Stomach (tissue), 9 donors: ENCODE results near the gene SEZ6L. TPM values are rescaled to one million over a fixed set of nuclear protein-coding genes. Genes with fewer than 3 reads are reported as not detected.

Experiments used
- DNase-seq, 2 donors: peaks; one replicate each; pipeline versions ENCODE4 v3.0.0 to v3.0.0-alpha.2; 2013 to 2019
- H3K27ac ChIP-seq, 5 donors: fragments of 200-600 bp in 4 of 5; sonication (generic) in 4 of 5; one replicate each; pipeline ENCODE4 v1.5.1; 2013 to 2019; ENCODE audit warnings: mild to moderate bottlenecking in 1 of 5, moderate library complexity in 1 of 5
- H3K27me3 ChIP-seq, 3 donors: fragments of 200-600 bp; sonication (generic); one replicate each; pipeline ENCODE4 v1.5.1; 2017 to 2019; ENCODE audit warnings: mixed run types in 1 of 3
- H3K36me3 ChIP-seq, 4 donors: fragments of 200-600 bp; sonication (generic); 1 replicate in 3 of 4; 2 replicates in 1 of 4; pipeline ENCODE4 v1.5.1; 2016 to 2019
- H3K4me1 ChIP-seq, 4 donors: fragments of 200-600 bp; sonication (generic); one replicate each; pipeline ENCODE4 v1.5.1; 2016 to 2019
- H3K4me3 ChIP-seq, 4 donors: fragments of 200-600 bp; sonication (generic) in 3 of 4; one replicate each; pipeline ENCODE4 v1.5.1; 2016 to 2019; ENCODE audit warnings: mild to moderate bottlenecking in 1 of 4
- H3K9me3 ChIP-seq, 4 donors: fragments of 200-600 bp; sonication (generic); one replicate each; pipeline ENCODE4 v1.5.1; 2016 to 2019
- EP300 ChIP-seq: sonication (generic); formaldehyde crosslinking; IDR thresholded peaks from one replicate; pipeline ENCODE4 v1.6.1; 2017; ENCODE audit warnings: antibody characterized with exemption
- POLR2A ChIP-seq, 4 donors: fragments of 450-650 bp; IDR thresholded peaks; one replicate each; pipeline ENCODE4 v1.6.1; 2016; ENCODE audit warnings: antibody characterized with exemption in 4 of 4, control low read depth in 2 of 4, mild to moderate bottlenecking in 1 of 4, moderate library complexity in 1 of 4
- POLR2AphosphoS5 ChIP-seq, 3 donors: sonication (generic); formaldehyde crosslinking; IDR thresholded peaks; one replicate each; pipeline ENCODE4 v1.6.1; 2016; ENCODE audit warnings: antibody characterized with exemption in 3 of 3
- WGBS, 5 donors: extraction: QIAGEN DNeasy Blood & Tissue Kit in 3 of 5; methylation state at CpG; one replicate each; pipeline versions ENCODE4 v1.1.5 to v1.1.7; 2013 to 2018; 5-methylcytosine and 5-hydroxymethylcytosine counted together
- intact Hi-C: fragments of 100-400 bp; cut with DNase I; formaldehyde crosslinking; loops from one replicate; pipeline ENCODE4 v1.15.1; 2023; ENCODE audit warnings: low total_unique reads
- polyA plus RNA-seq, 3 donors: library from polyadenylated mRNA; stranded (reverse); fragments of 200-250 nt; gene quantifications; one replicate each; pipeline ENCODE4 v1.2.3, GENCODE V29; 2013
- total RNA-seq, 5 donors: library from RNA; depleted of rRNA; stranded (reverse); fragments of >200 nt; gene quantifications; one replicate each; pipeline versions ENCODE4 v1.1.0 to v1.2.3, GENCODE V29; 2014 to 2016
- TF ChIP-seq, protein P1 (sequence below), 7 experiments: fragments of 450-650 bp in 4 of 7; fragments of 200-600 bp in 3 of 7; sonication (generic) in 3 of 7; IDR thresholded peaks; one replicate each; pipeline ENCODE4 v1.5.1; 2016 to 2019; ENCODE audit warnings: antibody characterized with exemption in 7 of 7, control low read depth in 2 of 7, mild to moderate bottlenecking in 1 of 7
- donor health status: healthy with polysubstance abuse.
- donor health status: Bipolar disorder and iron deficiency.
- donor health status: healthy.

The SEZ6L gene
- total and polyA plus RNA-seq, 8 donors: 0.03 to 1.1 (median 0.06) TPM; not detected in 5

- H3K27ac ChIP-seq: no peak overlapping the region
- TF ChIP-seq POLR2AphosphoS5 (IDR thresholded peaks at IDR 0.05) (no peak), EP300 (no peak), POLR2A (IDR thresholded peaks at IDR 0.05) (no peak)
- TF ChIP-seq, protein P1, sequence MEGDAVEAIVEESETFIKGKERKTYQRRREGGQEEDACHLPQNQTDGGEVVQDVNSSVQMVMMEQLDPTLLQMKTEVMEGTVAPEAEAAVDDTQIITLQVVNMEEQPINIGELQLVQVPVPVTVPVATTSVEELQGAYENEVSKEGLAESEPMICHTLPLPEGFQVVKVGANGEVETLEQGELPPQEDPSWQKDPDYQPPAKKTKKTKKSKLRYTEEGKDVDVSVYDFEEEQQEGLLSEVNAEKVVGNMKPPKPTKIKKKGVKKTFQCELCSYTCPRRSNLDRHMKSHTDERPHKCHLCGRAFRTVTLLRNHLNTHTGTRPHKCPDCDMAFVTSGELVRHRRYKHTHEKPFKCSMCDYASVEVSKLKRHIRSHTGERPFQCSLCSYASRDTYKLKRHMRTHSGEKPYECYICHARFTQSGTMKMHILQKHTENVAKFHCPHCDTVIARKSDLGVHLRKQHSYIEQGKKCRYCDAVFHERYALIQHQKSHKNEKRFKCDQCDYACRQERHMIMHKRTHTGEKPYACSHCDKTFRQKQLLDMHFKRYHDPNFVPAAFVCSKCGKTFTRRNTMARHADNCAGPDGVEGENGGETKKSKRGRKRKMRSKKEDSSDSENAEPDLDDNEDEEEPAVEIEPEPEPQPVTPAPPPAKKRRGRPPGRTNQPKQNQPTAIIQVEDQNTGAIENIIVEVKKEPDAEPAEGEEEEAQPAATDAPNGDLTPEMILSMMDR (IDR thresholded peaks at IDR 0.05): no peak
- H3K4me1 ChIP-seq: peaks cover 8 to 15% (median 10%) of the 10 kb centered on the region in 4 donors
- no peaks in the 10 kb centered on the region for H3K36me3 ChIP-seq
- DNase-seq: peak in 1 of 2 donors; percentile 22
- intact Hi-C loops: no loop called here
- WGBS, 5 donors: 17 to 34% (median 19%) methylated on average over 12 of the region's 12 CpGs
- no peak overlapping the region for H3K4me3 ChIP-seq
- peaks cover 0 to 90% (median 24%) of the 10 kb centered on the region in 3 donors for H3K27me3 ChIP-seq
- no peaks in the 10 kb centered on the region for H3K9me3 ChIP-seq
Observed at GRCh38 chr22:26174280-26174679, 5.0 kb downstream of the SEZ6L start.

- no peaks in the 10 kb centered on the region for H3K9me3 ChIP-seq
- no peaks in the 10 kb centered on the region for H3K36me3 ChIP-seq
- H3K27ac ChIP-seq: no peak overlapping the region
- H3K4me3 ChIP-seq: no peak overlapping the region
- DNase-seq: peak in 1 of 2 donors; percentile 53
- TF ChIP-seq EP300: no peak
- TF ChIP-seq, protein P1 (IDR thresholded peaks at IDR 0.05): no peak
- no peak for TF ChIP-seq POLR2A (IDR thresholded peaks at IDR 0.05)
- TF ChIP-seq POLR2AphosphoS5 (IDR thresholded peaks at IDR 0.05): no peak
- 26 to 38% (median 35%) methylated on average over 3 of the region's 3 CpGs for WGBS, 5 donors
- H3K4me1 ChIP-seq: no peaks in the 10 kb centered on the region
- intact Hi-C loops: no loop called here
- H3K27me3 ChIP-seq: peaks cover 0 to 53% (median 7%) of the 10 kb centered on the region in 3 donors
Observed at GRCh38 chr22:26182723-26183122, 13.5 kb downstream of the SEZ6L start.

GRCh38 chr22:26185190-26185589, 15.9 kb downstream of the SEZ6L start:
- H3K4me3 ChIP-seq: no peak overlapping the region
- WGBS, 5 donors: 67 to 93% (median 91%) methylated on average over 2 of the region's 2 CpGs
- H3K27me3 ChIP-seq: peaks cover 0 to 43% (median 7%) of the 10 kb centered on the region in 3 donors
- H3K27ac ChIP-seq: no peak overlapping the region
- H3K4me1 ChIP-seq: no peaks in the 10 kb centered on the region
- TF ChIP-seq POLR2AphosphoS5 (IDR thresholded peaks at IDR 0.05) (no peak), EP300 (no peak), POLR2A (IDR thresholded peaks at IDR 0.05) (no peak)
- TF ChIP-seq, protein P1 (IDR thresholded peaks at IDR 0.05): no peak
- no peaks in the 10 kb centered on the region for H3K36me3 ChIP-seq
- peaks cover 0 to 5% (median 0%) of the 10 kb centered on the region in 4 donors for H3K9me3 ChIP-seq
- no peak for DNase-seq
- intact Hi-C loops: no loop called here

DNA sequence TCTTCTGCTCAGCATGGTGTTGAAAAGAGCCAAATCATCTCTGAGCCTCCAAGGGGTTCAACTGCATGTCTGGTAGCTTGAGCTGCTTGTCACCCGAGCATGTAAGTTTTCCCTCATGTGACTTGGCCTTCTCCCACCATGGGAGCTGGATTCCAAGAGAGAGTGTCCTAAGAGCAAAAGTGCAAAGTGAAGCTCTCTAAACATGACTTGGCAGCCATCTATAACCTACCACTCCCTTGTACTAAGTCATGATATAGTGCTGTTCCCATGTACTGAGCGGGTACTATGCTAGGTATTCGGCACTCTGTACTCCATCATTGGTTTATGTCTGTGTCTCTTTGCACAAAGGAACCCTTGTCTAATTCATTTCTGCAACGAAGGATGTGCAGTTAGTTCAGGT, 19.1 kb downstream of the SEZ6L start:
- H3K4me3 ChIP-seq: no peak overlapping the region
- intact Hi-C loops: no loop called here
- no peaks in the 10 kb centered on the region for H3K4me1 ChIP-seq
- H3K36me3 ChIP-seq: no peaks in the 10 kb centered on the region
- 67 to 81% (median 76%) methylated on average over 4 of the region's 4 CpGs for WGBS, 5 donors
- H3K27me3 ChIP-seq: peaks cover 0 to 32% (median 7%) of the 10 kb centered on the region in 3 donors
- H3K9me3 ChIP-seq: peaks cover 0 to 5% (median 0%) of the 10 kb centered on the region in 4 donors
- TF ChIP-seq POLR2AphosphoS5 (IDR thresholded peaks at IDR 0.05): no peak
- TF ChIP-seq EP300: no peak
- H3K27ac ChIP-seq: no peak overlapping the region
- DNase-seq: no peak

GRCh38 chr22:26194313-26194712, 25.1 kb downstream of the SEZ6L start:
- Histone ChIP-seq H3K36me3 (no peaks in the 10 kb centered on the region), H3K4me1 (no peaks in the 10 kb centered on the region), H3K27ac (no peak overlapping the region), H3K27me3 (peaks cover 0 to 22% (median 0%) of the 10 kb centered on the region in 3 donors), H3K9me3 (peaks cover 0 to 5% (median 0%) of the 10 kb centered on the region in 4 donors), H3K4me3 (no peak overlapping the region)
- no peak for DNase-seq
- intact Hi-C loops: no loop called here
- WGBS, 5 donors: 57 to 71% (median 68%) methylated on average over 3 of the region's 3 CpGs
- TF ChIP-seq, protein P1 (IDR thresholded peaks at IDR 0.05): no peak
- TF ChIP-seq POLR2A (IDR thresholded peaks at IDR 0.05) (no peak), POLR2AphosphoS5 (IDR thresholded peaks at IDR 0.05) (no peak), EP300 (no peak)
